Inferior parietal cortex (tissue), 1 donor: Measurements from ENCODE around the gene TMEM59.

ENCODE experiments used
- DNase-seq: peaks from one replicate; pipeline ENCODE4 v3.0.0-alpha.2; 2016; ENCODE audit errors: extremely low spot score

Gene TMEM59

GRCh38 chr1:53984726-53985125, 68.3 kb downstream of the TMEM59 start:
- DNase-seq, result no peak

DNA sequence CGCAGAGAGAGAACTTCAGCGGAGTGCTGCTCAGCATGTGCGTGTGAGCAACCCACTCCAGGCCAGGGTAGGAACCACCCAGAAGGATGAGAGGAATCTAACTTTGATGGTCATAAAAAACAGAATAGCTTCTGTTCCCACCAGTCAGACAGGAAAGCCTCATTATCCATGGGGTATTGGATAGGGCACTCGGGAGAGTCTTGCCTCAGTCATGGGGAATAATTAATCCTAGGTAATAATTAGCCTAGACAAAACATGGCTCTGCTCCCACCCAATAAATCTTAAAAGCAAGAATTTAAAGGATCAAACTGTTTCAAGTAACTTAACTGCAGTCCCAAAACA, 70.3 kb downstream of the TMEM59 start:
- DNase-seq, result no peak

DNA sequence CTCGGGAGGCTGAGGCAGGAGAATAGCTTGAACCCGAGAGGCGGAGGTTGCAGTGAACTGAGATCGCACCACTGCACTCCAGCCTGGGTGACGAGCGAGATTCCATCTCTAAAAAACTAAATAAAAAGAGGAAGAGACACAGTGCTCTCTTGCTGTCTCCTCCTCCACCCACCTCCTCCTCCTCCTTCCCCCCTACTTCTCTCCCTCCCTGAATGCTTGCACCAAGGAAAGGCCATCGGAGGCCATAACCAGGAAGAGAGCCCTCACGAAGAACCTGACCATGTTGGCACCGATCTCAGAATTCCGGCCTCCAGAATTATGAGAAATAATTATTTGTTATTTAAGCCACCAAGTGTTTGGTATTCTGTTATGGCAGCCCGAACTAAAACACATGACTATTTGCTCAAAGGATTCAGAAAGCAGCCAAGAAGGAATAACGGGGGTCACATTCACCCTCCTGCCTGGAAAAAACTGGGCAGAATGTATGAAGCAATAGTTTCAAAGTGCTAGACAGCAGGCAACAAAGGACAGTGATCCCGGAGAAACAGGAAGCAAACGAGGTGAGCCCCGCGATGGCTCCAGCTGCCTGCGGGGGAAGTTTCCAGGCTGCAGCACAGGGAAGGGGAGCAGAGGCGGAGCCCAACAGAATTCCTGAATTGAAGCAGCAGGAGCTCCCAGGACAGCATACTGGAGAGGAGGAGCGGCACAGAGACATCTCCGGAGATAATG, 70.8 kb downstream of the TMEM59 start:
- no peak for DNase-seq

DNA sequence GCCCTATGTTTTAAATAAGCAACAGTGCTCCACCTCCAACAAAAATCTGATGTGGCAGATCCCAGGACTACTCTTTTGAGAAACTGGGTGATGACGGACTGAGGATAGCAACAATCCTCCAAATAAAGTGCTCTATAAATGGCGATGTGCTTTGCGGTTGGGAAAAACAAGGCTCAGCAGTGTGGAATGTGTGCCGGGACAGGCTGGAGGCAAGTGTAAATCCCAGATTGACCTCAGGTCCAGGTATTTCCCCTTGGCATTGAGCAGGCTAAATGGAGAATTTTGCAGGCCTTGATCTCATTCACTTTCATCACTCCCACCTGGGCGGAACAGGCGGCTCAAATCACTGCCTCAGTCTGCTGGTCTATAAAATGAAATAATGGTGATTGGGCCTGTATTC, 71.8 kb downstream of the TMEM59 start:
- no peak for DNase-seq

DNA sequence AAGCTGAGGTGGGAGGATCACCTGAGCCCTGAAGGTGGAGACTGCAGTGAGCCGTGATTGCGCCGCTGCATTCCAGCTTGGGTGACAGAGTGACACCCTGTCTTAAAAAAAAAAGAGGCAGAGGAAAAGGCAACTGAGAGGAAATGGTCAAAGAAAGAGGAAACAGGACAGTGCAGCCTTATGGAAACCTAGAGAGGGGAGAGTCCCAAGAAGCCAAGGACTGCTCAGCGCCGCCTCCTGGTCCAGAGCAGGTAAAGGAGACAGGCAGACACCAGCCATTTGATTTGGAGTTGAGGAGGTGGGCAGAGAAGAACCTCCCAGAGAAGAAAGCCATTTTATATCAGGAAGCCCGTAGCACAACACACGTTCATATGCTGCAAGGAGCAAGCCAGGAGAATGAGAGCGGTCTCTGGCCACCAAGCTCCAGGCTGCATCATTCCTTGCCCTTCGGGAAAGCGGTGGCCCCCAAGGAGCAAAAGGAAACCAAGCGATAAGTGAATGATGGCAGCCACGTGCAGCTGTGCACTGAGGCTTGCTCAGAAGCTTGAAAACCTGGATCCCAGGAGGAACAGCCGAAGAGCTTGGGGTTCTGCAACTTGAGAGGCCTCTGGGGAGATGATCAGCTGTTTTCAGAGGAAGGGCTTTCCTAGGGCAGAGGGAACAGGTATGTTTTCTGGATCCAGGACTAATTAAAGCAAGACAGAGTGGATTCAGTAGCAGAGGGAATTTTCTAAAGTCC, 73.1 kb downstream of the TMEM59 start:
- no peak for DNase-seq
